Natural killer cell (primary cell): Measurements from ENCODE around the gene NEDD4. TPM values are rescaled to one million over a fixed set of nuclear protein-coding genes. Genes with fewer than 3 reads are reported as not detected.

Experiments used
- ATAC-seq, 3 donors: fragments of 150-1000 bp in 2 of 3; fragments of 200-7000 bp in 1 of 3; cut with Tn5 transposase; 1 replicate in 1 of 3; 2 replicates in 2 of 3; pipeline ENCODE4 v1.10.0; 2021; ENCODE audit warnings: mild to moderate bottlenecking in 2 of 3, moderate library complexity in 2 of 3
- DNase-seq, 2 donors: peaks; one replicate each; pipeline versions ENCODE4 v3.0.0 to v3.0.0-alpha.2; 2013 to 2021; ENCODE audit warnings: mixed read lengths in 1 of 2
- H3K27ac ChIP-seq: one replicate; pipeline ENCODE4 v1.5.1; 2013; ENCODE audit warnings: mild to moderate bottlenecking, low read length
- H3K27me3 ChIP-seq: one replicate; pipeline ENCODE4 v1.6.1; 2013; ENCODE audit warnings: low read length; ENCODE audit not compliant: control insufficient read depth, insufficient read depth
- H3K36me3 ChIP-seq: one replicate; pipeline ENCODE4 v1.6.1; 2013; ENCODE audit warnings: low read length; ENCODE audit not compliant: control insufficient read depth, insufficient read depth
- H3K4me1 ChIP-seq: one replicate; pipeline ENCODE4 v1.6.1; 2013; ENCODE audit warnings: low read length; ENCODE audit not compliant: control insufficient read depth, insufficient read depth
- H3K4me3 ChIP-seq: one replicate; pipeline ENCODE4 v1.5.1; 2013; ENCODE audit warnings: low read length
- H3K9me3 ChIP-seq: one replicate; pipeline ENCODE4 v1.6.1; 2013; ENCODE audit warnings: low read length; ENCODE audit not compliant: control insufficient read depth, insufficient read depth
- H3K27ac Mint-ChIP-seq, 2 donors: one replicate each; pipeline ENCODE4 v1.8.0; 2022; ENCODE audit warnings: mild to moderate bottlenecking in 2 of 2, mixed read lengths in 2 of 2, moderate library complexity in 1 of 2
- H3K27me3 Mint-ChIP-seq, 2 donors: one replicate each; pipeline ENCODE4 v1.8.0; 2022; ENCODE audit warnings: low read depth in 2 of 2, mixed read lengths in 2 of 2
- H3K36me3 Mint-ChIP-seq: one replicate; pipeline ENCODE4 v1.8.0; 2022; ENCODE audit warnings: mixed read lengths
- H3K4me1 Mint-ChIP-seq, 2 donors: one replicate each; pipeline ENCODE4 v1.8.0; 2022; ENCODE audit warnings: mixed read lengths in 2 of 2
- H3K4me3 Mint-ChIP-seq: one replicate; pipeline ENCODE4 v1.8.0; 2022; ENCODE audit warnings: mild to moderate bottlenecking, moderate library complexity, mixed read lengths
- H3K9me3 Mint-ChIP-seq, 2 donors: one replicate each; pipeline ENCODE4 v1.8.0; 2022; ENCODE audit warnings: mixed read lengths in 2 of 2
- WGBS: methylation state at CpG from one replicate; pipeline ENCODE4 v1.1.7; 2013; ENCODE audit warnings: missing lambda C conversion rate; ENCODE audit not compliant: insufficient coverage; 5-methylcytosine and 5-hydroxymethylcytosine counted together
- intact Hi-C: fragments of 100-400 bp; cut with micrococcal nuclease; formaldehyde crosslinking; loops from one replicate; pipeline ENCODE4 v1.14.2; 2022
- total RNA-seq, 4 donors: library from RNA; stranded (reverse); fragments of 120-200 nt in 1 of 4; gene quantifications; one replicate each; pipeline versions ENCODE4 v1.2.3 to v1.2.4, GENCODE V29; 2013 to 2022
- TF ChIP-seq, protein P1 (sequence below): fragments of 200-600 bp; IDR thresholded peaks from one replicate; pipeline ENCODE4 v1.8.0; 2022; ENCODE audit warnings: antibody characterized with exemption

Gene NEDD4
- total RNA-seq, 3 donors from 2014 or later (not counting 1 experiment from before 2014, with no cell fraction given): 6.9 to 9.1 (median 7.8) TPM

DNA sequence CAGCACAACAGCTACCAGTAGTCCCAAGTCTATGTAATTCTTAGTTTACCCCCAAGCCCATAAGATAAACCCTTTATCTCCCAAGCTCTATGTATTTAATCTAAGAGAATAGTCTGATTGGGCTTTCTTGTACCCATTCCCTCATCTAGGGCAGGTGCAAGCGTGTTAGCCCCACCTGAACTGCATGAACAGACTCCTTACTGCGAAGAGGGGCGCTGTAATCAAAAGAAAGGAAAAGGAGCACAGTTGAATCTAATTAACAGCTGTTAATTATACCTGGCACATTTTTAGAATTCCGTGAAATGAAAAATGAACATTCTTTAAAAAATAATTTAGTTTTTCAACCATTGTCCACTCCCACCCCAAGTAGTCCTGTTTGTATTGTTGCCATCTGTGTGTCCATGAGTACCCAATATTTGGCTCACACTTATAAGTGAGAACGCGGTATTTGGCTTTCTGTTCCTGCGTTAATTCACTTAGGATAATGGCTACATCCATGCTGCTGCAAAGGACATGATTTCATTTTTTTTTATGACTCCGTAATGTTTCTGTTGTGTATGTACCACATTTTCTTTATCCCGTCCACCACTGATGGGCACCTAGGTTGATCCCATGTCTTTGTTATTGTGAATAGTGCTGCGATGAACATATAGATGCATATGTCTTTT lies 26.5 kb upstream of the NEDD4 start:
- DNase-seq (no peak), ATAC-seq (no peak)
- peaks cover 29 to 56% of the 10 kb centered on the region in 2 donors for H3K27me3 Mint-ChIP-seq
- no peaks in the 10 kb centered on the region for H3K36me3 Mint-ChIP-seq
- Histone ChIP-seq H3K36me3 (no peaks in the 10 kb centered on the region), H3K4me1 (no peaks in the 10 kb centered on the region), H3K4me3 (no peak overlapping the region), H3K27ac (no peak overlapping the region), H3K27me3 (no peaks in the 10 kb centered on the region), H3K9me3 (no peaks in the 10 kb centered on the region)
- WGBS: 95% methylated on average over 10 of the region's 10 CpGs
- intact Hi-C loops: no loop called here
- no peak overlapping the region for H3K4me3 Mint-ChIP-seq
- H3K4me1 Mint-ChIP-seq: no peaks in the 10 kb centered on the region
- H3K9me3 Mint-ChIP-seq: peaks cover 0 to 1% of the 10 kb centered on the region in 2 donors
- TF ChIP-seq, protein P1, sequence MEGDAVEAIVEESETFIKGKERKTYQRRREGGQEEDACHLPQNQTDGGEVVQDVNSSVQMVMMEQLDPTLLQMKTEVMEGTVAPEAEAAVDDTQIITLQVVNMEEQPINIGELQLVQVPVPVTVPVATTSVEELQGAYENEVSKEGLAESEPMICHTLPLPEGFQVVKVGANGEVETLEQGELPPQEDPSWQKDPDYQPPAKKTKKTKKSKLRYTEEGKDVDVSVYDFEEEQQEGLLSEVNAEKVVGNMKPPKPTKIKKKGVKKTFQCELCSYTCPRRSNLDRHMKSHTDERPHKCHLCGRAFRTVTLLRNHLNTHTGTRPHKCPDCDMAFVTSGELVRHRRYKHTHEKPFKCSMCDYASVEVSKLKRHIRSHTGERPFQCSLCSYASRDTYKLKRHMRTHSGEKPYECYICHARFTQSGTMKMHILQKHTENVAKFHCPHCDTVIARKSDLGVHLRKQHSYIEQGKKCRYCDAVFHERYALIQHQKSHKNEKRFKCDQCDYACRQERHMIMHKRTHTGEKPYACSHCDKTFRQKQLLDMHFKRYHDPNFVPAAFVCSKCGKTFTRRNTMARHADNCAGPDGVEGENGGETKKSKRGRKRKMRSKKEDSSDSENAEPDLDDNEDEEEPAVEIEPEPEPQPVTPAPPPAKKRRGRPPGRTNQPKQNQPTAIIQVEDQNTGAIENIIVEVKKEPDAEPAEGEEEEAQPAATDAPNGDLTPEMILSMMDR: no peak
- H3K27ac Mint-ChIP-seq: no peak overlapping the region

DNA sequence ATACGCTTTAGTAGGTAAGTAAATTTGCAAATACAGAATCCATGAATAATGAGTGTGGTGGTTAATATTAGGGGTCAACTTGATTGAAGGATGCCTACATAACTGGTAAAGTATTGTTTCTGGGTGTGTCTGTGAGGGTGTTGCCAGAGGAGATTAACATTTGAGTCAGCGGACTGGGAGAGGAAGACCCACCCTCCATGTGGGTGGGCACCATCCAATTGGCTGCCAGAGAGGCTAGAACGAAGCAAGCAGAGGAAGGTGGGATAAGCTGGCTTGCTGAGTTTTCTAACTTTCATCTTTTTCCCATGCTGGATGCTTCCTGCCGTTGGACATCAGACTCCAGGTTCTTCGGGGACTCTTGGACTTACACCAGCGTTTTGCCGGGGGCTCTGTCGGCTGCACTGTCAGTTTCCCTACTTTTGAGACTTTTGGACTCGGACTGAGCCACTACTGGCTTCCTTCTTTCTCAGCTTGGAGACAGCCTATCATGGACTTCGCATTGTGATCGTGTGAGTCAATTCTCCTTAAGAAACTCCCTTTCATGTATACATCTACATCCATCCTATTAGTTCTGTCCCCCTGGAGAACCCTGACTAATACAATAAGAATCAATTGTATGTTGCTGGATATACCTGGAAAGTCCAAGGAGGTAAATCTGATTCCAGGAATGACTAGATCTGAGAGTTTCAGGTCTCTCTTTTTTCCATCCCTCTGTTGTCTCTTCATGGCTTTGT lies 25.8 kb upstream of the NEDD4 start:
- intact Hi-C loops: no loop called here
- TF ChIP-seq, protein P1: no peak
- Mint-ChIP-seq H3K27ac (no peak overlapping the region), H3K4me3 (no peak overlapping the region), H3K27me3 (peaks cover 28 to 56% of the 10 kb centered on the region in 2 donors), H3K36me3 (no peaks in the 10 kb centered on the region), H3K9me3 (no peaks in the 10 kb centered on the region), H3K4me1 (no peaks in the 10 kb centered on the region)
- no peak overlapping the region for H3K4me3 ChIP-seq
- no peaks in the 10 kb centered on the region for H3K4me1 ChIP-seq
- 86% methylated on average over 11 of the region's 11 CpGs for WGBS
- ATAC-seq: no peak
- H3K27ac ChIP-seq: no peak overlapping the region
- no peak for DNase-seq
- no peaks in the 10 kb centered on the region for H3K9me3 ChIP-seq
- H3K27me3 ChIP-seq: no peaks in the 10 kb centered on the region
- no peaks in the 10 kb centered on the region for H3K36me3 ChIP-seq

DNA sequence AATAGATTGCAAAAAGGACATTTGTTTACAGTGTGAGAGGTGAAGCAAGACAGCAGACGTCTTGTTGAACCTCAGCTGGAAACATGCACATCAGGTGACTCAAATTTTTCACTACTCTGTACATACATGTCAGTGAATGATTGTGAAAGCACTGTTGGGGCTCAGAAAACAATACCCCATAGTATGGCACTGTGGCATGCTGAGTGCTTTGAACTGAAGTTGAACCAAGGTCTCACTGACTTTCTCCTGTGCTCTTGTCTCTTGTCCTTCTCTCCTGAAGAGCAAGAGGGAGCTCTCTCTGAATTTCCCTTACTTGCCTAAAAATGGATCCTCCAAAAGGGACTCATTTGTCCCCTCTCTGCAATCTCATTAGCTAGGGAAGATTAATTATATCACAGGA lies 24.5 kb upstream of the NEDD4 start:
- intact Hi-C loops: no loop called here
- no peak overlapping the region for H3K4me3 ChIP-seq
- Mint-ChIP-seq H3K4me1 (no peaks in the 10 kb centered on the region), H3K36me3 (no peaks in the 10 kb centered on the region), H3K4me3 (no peak overlapping the region), H3K27me3 (peaks cover 28 to 50% of the 10 kb centered on the region in 2 donors), H3K27ac (no peak overlapping the region), H3K9me3 (no peaks in the 10 kb centered on the region)
- no peaks in the 10 kb centered on the region for H3K36me3 ChIP-seq
- no peaks in the 10 kb centered on the region for H3K4me1 ChIP-seq
- WGBS: no CpG with 5 or more reads among the region's 1 CpG
- DNase-seq: no peak
- no peak overlapping the region for H3K27ac ChIP-seq
- TF ChIP-seq, protein P1: no peak
- no peaks in the 10 kb centered on the region for H3K27me3 ChIP-seq
- H3K9me3 ChIP-seq: no peaks in the 10 kb centered on the region
- no peak for ATAC-seq
